ENCODE data around the gene PRKN.
"Not testable (repeated sequence)": the region's sequence is repeated elsewhere in the genome, so short reads cannot be mapped to it uniquely, and the experiment has no call there.

Gene PRKN

DNA sequence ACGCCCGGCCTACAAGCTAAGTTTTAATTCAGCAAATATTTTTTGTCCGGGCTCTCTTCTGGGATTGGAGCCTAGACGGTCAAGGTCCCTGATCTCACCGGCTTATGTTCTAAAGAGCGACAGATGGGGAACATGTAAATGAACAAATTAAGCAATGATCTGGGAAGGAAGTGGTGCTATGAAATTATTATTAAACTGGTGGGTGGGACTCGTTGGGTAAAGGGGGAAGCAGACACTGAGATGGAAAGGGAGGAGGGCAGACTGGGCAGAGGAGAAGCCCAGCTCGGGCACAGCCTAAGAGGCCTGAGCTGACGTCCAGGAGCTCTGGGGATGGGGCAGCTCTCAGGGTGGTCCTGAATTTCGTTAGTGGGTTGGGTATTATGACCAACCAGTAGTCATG lies 1371.9 kb downstream of the PRKN start:
- DNase-seq (ENCODE audit: low read depth in 3 of 3), result no peak

DNA sequence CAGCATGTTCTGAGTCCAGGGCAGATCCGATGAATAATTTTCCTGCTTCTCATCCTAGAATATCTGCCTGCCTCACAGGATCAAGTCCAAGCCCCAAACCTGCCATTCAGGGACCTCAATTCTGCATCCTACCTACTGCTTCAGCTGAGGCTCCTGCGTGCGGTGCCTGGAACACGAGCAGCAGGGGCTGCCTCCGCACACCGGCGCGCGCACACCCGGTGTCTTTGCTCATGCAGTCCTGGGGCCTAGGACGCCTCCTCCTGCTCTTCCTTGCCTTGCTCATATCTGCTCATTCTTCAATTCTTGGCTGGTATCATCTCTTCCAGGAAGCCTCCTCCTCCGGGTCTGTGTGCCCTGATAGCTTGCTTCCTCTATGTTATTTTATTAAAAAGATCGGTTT lies 1372.6 kb downstream of the PRKN start:
- no peak for DNase-seq (ENCODE audit: low read depth in 3 of 3)

DNA sequence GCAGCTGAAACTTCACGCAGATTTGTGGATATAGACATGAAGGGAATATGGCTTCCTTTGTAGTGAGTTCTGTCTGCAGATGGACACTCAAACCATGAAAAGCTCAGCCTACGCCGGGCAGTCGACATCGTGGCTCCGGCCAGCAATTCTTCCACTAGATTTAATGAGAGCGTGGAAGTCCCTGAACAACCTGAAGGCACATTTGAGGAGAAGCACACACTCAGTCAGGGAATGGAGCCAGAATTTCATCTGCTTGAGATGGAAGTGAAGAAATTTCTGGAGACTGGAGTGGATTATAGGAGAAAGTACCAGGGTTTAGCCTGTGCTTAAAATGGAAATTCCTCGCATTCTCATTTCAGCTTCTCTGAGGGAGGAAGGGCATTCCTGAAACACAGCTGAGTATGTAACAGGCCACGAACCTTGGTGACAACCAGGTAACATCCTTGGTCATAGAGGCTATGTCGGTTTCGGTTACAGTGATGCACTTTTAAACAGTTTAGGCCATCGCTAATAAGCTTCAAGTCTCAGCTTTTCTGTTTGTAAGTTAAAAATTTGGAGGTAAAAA lies 1373.2 kb downstream of the PRKN start:
- no peak for DNase-seq (ENCODE audit: low read depth in 3 of 3)

GRCh38 chr6:161353208-161353613 lies 1374.4 kb downstream of the PRKN start:
- DNase-seq (ENCODE audit: low read depth in 3 of 3), result no peak

GRCh38 chr6:161351858-161352257 lies 1375.7 kb downstream of the PRKN start:
- DNase-seq (ENCODE audit: low read depth in 3 of 3), result no peak

- DNase-seq (ENCODE audit: low read depth in 3 of 3), result no peak
Measured at GRCh38 chr6:161349886-161350285, 1377.7 kb downstream of the PRKN start.

- DNase-seq (ENCODE audit: low read depth in 3 of 3), result no peak
Measured at GRCh38 chr6:161348628-161348994, 1379.0 kb downstream of the PRKN start.

DNA sequence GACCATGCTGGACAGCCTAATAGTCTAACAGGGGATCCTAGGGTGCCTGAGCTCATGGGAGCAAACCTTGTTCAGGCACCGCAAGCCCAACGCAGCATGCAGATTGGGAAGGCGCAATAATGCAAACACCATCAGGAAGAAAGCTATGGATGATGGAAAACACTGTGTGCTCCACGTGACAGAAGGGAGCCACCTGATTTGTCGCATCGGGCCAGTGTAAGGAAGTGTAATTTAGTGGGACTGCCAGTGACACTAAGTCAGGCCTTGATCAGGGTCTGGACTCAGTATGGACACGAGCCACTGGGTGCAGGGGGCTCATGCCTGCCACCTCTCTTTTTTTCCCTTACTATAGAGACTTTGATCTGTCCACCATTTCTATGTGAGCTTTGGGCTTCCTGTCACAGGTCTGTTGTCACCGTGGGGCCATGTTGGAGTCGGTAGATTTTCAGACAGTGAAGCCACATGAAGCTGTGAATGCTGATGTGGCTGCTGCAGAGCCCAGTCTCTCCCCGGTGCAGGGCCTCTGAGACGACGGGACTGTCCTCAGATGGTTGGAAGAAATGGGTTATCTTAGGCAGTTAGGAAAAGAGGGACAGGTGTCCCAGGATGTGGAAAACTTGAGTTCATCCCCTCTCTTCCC lies 1379.5 kb downstream of the PRKN start:
- no peak for DNase-seq (ENCODE audit: low read depth in 3 of 3)

GRCh38 chr6:161347125-161347524 lies 1380.4 kb downstream of the PRKN start:
- no peak for DNase-seq (ENCODE audit: low read depth in 3 of 3)

DNA sequence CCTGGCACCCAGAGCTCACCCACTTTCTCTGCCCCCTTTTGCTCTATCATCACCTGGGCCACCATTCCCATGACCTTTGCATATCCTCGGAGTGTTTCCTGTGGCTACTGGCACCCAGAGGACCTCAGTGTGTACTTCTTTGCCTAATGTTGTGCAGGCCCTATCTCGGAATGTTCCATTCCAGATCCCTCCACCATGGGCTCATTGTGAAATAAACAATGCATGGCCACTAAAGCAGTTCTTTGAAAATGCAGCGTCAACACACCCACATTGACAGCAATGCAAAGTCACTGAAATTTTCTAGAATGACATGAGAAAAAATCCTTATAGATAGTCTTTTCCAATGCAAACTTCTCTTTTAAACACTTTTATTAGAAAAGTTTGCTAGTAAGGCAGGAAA lies 1380.8 kb downstream of the PRKN start:
- DNase-seq (ENCODE audit: low read depth in 3 of 3), result no peak

DNA sequence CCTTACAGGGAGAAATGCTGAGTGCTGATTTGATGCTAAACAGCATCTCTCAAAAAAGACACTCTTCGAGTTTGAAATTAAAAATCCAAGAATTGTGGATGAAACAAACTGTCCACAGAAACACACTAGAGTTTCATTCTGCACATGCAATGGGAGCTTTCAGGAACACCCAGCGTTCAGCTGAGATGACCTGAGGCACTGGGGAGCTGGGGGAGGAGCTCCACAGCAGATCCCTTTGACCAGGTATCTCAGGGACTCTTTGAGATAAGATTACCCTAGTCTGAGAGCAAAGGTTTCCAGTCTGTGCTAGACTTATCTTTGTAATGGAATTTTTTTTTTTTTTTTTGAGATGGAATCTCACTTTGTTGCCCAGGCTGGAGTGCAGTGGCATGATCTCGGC lies 1382.9 kb downstream of the PRKN start:
- no peak for DNase-seq (ENCODE audit: low read depth in 3 of 3)

GRCh38 chr6:161342039-161342438 lies 1385.5 kb downstream of the PRKN start:
- DNase-seq (ENCODE audit: low read depth in 3 of 3), result no peak

DNA sequence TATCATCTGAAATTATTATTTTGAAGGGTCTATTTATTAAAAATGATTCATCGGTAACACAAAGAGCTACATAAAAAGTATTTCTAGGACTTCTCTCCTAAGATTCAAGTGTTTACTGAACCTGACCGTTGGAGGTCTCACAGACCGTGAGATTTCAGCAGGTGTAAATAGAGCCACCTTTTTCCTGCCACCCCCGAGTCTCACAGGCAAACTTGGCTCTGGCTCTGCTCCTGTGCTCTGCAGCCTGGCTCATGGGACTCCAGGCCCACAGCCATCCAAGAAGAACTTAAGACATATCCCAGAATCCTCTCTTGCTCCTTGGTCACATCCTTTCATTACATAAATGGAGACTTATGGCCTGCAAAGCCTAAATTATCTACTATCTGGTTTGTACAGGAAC lies 1385.9 kb downstream of the PRKN start:
- no peak for DNase-seq (ENCODE audit: low read depth in 3 of 3)

DNA sequence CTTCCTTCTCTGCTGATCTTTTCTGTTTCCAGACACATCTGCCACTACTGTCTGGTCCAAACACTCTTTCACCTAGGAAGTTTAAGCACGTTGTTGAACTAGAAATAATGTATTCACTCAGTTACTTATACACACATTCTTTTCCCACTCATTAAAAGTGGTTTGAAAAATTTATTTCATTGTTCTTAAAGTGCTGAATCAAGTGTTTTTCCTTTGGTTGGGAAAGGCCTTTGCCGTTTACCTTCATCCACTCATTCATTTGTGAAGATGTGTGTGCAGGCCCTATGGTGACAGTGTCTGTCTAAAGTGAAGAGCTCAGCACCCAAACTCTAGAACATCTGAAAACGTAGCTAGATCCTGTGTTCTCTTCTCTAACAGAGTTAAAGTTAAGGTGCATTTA lies 1389.6 kb downstream of the PRKN start:
- DNase-seq (ENCODE audit: low read depth in 3 of 3), result no peak

DNA sequence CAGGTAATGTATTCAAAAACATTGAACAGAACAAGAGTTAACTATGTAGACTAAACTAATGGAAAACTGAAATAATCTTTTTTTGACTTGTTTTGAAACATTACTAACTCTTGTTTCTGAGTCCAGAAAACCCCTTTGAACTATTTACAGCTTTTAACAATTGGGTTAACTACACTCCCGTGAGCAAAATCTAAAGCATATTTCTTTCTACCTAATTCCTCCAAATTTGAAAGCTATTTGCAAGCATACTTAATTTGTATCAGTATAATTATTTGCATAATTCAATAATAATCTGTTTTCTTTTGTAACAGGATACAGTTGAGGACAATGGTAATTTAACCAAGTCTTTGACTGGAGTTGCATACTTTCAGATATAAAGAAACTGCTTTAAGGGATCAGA lies 1391.1 kb downstream of the PRKN start:
- no peak for DNase-seq (ENCODE audit: low read depth in 3 of 3)

GRCh38 chr6:161333410-161333809 lies 1394.2 kb downstream of the PRKN start:
- no peak for DNase-seq (ENCODE audit: low read depth in 3 of 3)

- DNase-seq (ENCODE audit: low read depth in 3 of 3), result not testable (repeated sequence)
Measured at GRCh38 chr6:161331402-161332081, 1396.0 kb downstream of the PRKN start.

DNA sequence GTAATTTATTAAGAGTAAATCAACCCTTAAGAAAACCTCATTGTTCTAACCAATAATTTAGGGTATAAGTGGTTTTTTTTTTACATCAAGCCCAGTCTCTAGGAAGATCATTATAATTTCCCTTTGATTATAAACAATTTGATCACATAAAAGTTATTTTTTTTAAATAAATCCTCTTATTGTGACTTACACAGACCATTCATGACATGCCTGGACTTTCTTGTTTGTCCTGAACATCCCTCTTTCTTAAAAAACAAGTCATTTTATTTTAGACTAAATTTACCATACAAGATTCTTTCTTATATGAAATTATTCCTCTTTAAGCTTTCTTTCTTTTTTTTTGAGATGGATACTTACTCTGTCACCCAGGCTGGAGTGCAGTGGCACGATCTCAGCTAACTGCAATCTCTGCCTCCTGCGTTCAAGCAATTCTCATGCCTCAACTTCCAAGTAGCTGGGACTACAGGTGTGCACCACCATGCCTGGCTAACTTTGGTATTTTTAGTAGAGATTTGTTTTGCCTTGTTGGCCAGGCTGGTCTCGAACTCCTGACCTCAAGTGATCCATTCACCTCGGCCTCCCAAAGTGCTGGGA lies 1400.1 kb downstream of the PRKN start:
- no peak for DNase-seq (ENCODE audit: low read depth in 3 of 3)

DNA sequence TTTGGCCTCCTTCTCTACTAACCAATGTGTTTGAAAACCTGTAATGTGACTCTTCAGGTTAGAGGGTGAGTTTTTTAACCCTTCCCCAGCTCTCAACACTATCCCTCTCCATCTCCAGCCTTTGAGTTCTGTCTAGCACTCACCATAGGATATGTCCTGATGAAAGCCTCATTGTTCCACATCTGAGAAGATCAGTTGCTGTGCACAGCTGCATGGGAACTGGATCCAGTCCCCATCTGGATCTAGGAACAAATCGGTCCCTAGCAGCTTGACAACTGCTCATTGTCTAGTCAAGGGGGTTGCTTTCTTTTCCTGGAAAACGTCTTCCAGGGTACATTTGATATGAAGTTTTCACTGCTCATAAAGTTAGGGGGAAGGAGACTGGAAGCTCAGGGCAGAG lies 1408.3 kb downstream of the PRKN start:
- no peak for DNase-seq (ENCODE audit: low read depth in 3 of 3)

DNA sequence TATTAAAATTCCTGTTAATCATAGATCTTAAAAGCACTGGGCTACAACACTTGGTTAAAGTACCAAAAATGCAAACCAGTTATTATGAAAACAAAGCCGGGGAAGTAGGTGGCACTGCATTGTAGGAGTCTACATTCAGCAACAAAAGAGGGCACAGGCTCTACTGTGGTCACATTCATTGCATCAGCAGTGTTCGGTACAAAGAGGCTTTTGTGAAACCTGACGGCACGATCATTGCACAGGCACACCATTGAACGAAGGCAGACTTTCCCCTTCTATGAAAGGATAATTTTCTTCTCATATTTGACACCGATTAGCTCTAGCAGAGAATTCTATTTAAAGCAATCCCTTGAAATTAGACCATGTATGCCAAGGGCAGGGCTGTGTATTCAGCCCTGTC lies 1409.1 kb downstream of the PRKN start:
- DNase-seq (ENCODE audit: low read depth in 3 of 3), result no peak

GRCh38 chr6:161316531-161316930 lies 1411.0 kb downstream of the PRKN start:
- no peak for DNase-seq (ENCODE audit: low read depth in 3 of 3)

DNA sequence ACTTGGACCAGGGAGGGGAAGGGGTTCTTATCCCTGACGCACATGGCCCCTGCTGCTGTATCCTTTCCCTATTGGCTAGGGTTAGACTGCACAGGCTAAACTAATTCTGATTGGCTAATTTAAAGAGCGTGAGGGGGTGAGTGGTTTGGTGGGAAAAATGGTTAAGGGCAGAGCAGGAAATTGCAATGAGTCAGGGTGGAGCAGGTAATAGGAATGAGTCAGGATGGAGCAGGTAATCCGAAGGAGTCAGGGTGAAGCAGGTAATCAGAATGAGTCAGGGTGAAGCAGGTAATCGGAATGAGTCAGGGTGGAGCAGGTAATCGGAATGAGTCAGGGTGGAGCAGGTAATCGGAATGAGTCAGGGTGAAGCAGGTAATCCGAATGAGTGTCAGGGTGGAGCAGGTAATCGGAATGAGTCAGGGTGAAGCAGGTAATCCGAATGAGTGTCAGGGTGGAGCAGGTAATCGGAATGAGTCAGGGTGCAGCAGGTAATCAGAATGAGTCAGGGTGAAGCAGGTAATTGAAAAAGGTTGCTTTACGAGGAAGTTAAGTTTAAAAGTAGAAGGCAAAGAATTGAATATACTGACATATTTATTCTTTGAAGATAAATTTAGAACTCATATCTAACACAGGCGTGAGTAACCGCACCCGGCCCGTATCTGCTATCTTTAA lies 1412.2 kb downstream of the PRKN start:
- DNase-seq (ENCODE audit: low read depth in 3 of 3), result not testable (repeated sequence)
